ENCODE results near the gene CFAP126.
"Not testable (repeated sequence)": the region's sequence is repeated elsewhere in the genome, so short reads cannot be mapped to it uniquely, and the experiment has no call there.

CFAP126 gene
- 0 to 0.12 (median 0) reads per million in 4 donors for total RNA-seq

DNA sequence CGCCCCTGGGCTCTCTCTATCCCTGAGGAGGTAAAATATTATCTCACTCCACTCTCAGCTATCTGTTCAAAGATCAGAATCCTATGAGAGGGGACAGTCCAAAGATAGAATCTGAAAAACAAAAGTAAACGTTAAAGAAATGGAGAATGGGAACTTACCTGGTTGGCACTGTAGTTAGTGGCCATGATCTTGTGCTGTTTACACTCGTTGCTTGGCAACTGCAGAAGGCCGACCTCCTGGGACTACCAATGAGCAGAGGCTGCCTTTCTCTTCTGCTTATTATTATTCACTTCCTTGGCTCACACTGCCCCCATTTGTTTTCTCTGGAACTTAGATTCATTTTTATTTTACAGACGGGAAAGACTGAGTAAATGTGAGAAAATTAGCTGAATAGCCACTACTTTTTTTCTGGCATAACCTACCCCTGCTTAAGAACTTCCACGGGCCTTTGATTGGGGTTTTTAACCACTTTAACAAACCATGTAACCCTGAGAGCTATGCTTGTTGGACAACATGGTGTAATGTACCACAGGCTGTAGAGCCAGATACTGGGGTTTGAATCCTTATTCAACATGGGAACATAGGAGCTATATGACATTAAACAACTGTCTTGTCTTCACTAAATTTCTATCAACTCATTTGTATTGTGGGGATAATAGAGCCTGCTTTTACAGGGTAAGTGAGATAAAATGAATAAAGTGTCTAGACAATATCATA is at the start of gene CFAP126:
Gene CFAP126 (minus strand): TSS at position 193 of the 717 bp plus-strand sequence. CDS start 8 bp downstream, at position 185.
- DNase-seq, result peak; percentile 19 to 52 (median 40)

GRCh38 chr1:161413050-161413449 is 45.4 kb upstream of the CFAP126 start:
- DNase-seq, result not testable (repeated sequence)

DNA sequence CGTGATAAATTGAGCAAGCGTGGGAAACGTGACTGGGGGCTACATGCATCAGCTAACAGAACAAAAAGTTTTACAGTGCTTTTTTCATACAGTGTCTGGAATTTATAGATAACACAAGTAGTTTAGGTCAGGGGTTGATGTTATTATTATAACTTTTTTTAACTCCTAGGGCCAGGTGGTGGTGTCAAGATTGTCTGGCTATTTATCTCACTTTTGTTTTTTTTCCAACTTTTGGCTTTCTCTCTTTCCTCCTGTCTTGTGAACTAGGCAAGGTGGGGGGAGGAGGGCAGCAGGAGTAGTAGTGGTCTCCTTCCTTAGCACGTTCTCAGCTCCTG is 42.9 kb upstream of the CFAP126 start:
- DNase-seq, result not testable (repeated sequence)

- peak in 1 of 5 donors; percentile 58 for DNase-seq
Measured at GRCh38 chr1:161409848-161410635, 42.4 kb upstream of the CFAP126 start.

GRCh38 chr1:161408429-161409052 is 40.9 kb upstream of the CFAP126 start:
- DNase-seq, result no peak

- no peak for DNase-seq
Measured at GRCh38 chr1:161407451-161407985, 39.8 kb upstream of the CFAP126 start.

DNA sequence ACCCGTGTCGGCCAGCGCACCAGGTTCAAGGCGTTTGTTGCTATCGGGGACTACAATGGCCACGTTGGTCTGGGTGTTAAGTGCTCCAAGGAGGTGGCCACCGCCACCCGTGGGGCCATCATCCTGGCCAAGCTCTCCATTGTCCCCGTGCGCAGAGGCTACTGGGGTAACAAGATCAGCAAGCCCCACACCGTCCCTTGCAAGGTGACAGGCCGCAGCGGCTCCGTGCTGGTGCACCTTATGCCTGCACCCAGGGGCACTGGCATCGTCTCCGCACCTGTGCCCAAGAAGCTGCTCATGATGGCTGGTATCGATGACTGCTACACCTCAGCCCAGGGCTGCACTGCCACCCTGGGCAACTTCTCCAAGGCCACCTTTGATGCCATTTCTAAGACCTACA is 38.9 kb upstream of the CFAP126 start:
- not testable (repeated sequence) for DNase-seq

- DNase-seq, result no peak
Measured at GRCh38 chr1:161404051-161404597, 36.4 kb upstream of the CFAP126 start.

DNA sequence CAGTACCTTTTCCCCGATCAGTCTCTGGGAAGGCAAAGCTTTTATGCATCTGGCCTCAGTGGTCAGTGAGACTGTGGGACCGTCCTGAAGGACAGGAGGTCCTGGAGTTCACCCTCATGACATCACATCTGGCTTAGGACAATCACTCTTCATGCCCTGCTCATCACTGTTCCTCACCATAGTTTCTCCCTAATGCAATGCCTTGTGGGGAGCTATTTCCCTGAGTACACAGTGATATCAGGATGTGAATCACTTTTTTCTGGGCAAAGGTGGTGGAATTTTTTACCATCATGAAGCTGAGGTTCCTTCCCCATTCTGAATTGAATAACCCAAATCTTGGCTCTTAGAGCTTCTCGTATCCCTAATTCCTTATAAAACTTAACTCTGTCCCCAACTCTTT is 34.8 kb upstream of the CFAP126 start:
- DNase-seq, result no peak

DNA sequence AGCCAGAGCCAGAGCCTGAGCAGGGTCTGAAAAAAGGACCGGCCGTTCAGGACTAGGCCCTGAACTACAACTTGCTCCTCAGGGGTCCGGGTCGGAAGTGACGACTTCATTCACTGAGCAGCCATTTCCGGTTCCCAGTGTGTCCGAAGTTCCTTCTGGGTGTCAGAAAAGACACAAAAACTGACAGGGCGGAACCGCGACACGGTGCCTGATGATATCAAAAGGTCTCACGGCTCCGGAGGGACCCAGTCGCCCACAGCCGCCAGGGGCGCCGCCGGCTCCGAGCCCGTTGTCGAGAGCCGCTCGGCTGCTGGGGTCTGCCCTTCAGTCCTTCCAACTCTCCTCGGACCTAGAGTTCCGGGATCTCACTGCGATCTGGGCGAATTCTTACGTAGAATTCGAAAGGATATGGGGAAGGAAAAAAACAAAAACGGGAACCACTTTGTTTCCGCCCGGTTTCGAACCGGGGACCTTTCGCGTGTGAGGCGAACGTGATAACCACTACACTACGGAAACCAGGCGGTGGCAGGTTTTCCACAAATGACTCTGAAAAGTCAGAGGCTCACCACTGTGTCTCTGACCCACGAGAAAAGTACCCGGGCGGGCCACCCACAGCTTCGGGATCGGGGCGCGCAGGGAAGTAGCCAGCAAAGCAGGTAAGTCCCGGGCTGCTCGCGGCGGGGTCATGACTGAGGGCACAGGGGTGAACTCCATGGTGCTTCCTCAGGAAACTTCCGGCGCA is 31.8 kb upstream of the CFAP126 start:
- peak; percentile 83 to 94 (median 91) for DNase-seq

- DNase-seq, result no peak
Measured at GRCh38 chr1:161398900-161399256, 31.2 kb upstream of the CFAP126 start.

DNA sequence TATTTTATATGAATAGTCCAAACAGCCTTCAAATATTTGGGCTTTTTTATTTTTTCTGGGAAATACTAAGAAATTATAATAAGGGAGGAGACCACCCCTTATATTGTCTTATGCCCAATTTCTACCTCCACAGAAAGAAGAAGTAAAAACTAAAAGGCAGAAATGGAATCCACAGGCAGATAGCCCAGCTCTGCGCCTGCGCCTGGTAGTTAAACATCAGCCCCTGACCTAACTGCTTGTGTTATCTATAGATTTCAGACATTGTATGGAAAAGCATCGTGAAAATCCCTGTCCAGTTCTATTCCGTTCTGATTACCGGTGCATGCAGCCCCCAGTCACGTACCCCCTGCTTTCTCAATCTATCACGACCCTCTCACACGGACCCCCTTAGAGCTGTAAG is 29.4 kb upstream of the CFAP126 start:
- not testable (repeated sequence) for DNase-seq

- DNase-seq, result no peak
Measured at GRCh38 chr1:161393151-161393550, 25.5 kb upstream of the CFAP126 start.

DNA sequence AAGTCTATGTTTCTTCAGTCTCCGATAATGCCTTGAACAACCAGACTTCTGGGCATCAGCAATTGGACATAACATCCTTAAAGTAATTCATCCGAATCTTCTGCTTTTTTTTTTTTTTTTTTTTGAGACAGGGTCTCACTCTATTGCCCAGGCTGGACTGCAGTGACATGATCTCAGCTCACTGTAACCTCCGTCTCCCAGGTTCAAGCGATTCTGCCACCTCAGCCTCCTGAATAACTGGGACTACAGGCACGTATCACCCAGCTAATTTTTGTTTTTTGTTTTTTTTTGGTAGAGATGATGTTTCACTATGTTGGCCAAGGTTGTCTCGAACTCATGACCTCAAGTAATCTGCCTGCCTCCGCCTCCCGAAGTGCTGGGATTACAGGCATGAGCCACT is 23.9 kb upstream of the CFAP126 start:
- no peak for DNase-seq

DNA sequence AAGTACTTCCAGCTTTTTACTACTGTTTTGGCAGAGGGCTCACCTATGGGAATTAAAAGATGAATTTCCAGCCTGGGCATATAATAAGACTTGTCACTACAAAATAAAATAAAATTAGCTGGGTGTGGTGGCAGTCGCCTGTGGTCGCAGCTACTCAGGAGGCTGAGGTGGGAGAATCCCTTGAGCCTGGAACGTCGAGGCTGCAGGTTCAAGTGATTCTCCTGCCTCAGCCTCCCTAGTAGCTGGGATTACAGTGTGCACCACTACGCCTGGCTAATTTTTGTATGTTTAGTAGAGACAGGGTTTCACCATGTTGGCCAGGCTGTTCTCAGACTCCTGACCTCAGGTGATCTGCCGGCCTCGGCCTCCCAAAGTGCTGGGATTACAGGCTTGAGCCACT is 23.5 kb upstream of the CFAP126 start:
- not testable (repeated sequence) for DNase-seq

DNA sequence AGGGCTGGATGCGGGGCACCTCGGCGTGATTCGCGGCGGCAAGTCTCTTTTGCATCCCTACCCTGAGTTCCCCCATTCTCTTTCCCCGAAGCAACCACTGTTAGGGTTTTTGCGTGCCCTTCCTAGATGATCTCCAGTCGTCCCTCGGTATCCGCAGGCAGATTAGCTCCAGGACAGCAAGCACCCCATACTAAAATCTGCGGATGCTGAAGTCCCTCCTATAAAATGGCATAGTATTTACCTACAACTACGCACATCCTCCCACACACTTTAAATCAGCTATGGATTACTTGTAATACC is 22.8 kb upstream of the CFAP126 start:
- no peak for DNase-seq

DNA sequence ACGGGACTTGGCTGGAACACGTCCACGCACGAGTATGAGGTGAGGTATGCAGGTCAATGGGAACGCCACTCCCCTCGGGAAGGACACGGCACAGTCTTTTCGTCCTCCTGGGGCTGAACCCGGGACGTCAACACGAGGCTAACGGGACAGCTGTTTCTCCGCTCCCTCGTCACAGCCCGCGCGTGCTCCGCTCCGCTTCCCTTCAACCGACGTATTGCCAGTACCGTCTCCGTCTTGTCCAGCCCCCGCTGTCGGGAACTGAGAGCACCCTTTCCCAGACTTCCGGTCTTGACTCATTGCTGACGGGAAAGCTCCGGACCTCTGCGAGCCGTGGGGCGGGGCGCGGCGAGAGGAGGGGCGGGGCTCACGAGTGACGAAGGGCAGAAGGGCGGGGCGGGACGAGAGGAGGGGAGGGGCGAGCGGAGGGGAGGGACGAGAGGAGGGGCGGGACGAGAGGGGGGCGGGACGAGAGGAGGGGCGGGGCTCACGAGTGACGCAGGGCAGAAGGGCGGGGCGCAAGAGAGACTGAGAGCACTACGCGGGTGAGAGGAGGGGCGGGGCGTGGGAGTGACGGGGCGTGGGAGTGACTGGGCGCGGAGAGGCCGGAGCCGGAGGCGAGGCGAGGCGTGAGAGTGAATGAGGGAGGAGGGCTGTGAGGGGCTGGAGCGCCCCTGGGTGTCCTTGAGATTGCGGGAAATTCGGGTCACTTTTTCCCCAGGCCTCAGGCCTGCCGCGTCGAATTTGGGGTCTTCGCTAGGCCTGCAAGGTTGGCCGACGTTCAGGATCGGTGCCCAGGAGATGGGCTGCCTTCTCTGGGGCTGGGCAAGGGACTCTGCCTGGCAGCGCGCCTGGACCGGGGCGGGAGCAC is 22.2 kb upstream of the CFAP126 start:
- peak; percentile 91 to 97 (median 95) for DNase-seq

- DNase-seq, result not testable (repeated sequence)
Measured at GRCh38 chr1:161389158-161389557, 21.5 kb upstream of the CFAP126 start.

GRCh38 chr1:161388639-161389038 is 21.0 kb upstream of the CFAP126 start:
- no peak for DNase-seq

DNA sequence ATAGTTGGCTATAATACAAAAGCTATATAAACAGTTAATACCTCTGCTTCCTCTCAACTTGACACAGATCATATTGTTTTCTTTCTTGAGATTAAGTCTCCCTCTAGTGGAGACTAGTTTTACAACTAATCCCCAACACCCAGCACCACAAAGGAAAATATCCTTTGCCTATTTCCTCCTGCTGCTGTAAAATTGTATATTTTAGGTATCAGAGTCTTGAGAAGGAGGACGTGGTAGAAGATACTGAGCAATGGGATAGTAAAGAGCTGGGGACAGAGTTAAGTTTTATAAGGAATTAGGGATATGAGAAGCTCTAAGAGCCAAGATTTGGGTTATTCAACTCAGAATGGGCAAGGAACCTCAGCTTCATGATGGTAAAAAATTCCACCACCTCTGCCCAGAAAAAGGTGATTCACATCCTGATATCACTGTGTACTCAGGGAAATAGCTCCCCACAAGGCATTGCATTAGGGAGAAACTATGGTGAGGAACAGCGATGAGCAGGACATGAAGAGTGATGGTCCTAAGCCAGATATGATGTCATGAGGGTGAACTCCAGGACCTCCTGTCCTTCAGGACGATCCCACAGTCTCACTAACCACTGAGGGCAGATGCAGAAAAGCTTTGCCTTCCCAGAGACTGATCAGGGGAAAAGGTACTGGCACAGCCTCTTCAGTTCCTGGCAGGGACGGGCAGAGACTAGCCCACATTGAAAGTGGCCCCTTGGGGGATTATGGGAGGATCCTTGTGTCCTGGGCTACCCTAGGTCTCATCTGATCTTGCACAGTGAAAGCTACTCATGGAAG is 14.7 kb upstream of the CFAP126 start:
- peak in 1 of 5 donors; percentile 55 for DNase-seq

DNA sequence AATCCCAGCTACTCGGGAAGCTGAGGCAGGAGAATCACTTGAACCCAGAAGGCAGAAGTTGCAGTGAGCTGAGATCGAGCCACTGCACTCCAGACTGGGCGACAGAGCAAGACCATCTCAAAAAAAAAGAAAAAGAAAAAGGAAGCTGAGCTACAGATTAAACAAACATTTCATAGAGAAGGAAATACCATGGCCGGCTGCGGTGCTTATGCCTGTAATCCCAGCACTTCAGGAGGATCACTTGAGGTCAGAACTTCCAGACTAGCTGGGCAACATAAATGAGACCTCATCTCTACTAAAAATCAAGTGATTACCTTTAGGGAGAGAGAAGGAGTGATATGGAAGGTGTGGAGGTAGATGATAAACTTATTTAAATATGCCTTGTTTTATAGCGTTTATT is 14.0 kb upstream of the CFAP126 start:
- DNase-seq, result no peak

Data from T-helper 1 cell (primary cell).